Stimulated activated naive B cell treated with anti-CD40 and anti-IgM and Interleukin-4, amounts not matched to agents 10 μg/mL and 1 μg/mL and 100 μg/mL, for 72 hours (primary cell): ENCODE results near the gene FCGBP.
A peak's percentile ranks its signal among the peaks of the same experiment; 100 is the strongest.

Experiments used
- ATAC-seq, 2 donors: fragments of 150-1000 bp; cut with Tn5 transposase; replicated peaks; 2 replicates each; pipeline ENCODE4 v1.10.0; 2021; ENCODE audit warnings: moderate library complexity in 1 of 2
- DNase-seq: peaks from one replicate; pipeline ENCODE4 v3.0.0; 2021
- H3K27ac Mint-ChIP-seq: one replicate; pipeline ENCODE4 v1.8.0; 2022; ENCODE audit warnings: mild to moderate bottlenecking, mixed read lengths
- H3K27me3 Mint-ChIP-seq, 2 donors: one replicate each; pipeline ENCODE4 v1.8.0; 2022; ENCODE audit warnings: mixed read lengths in 2 of 2
- H3K36me3 Mint-ChIP-seq, 2 donors: one replicate each; pipeline ENCODE4 v1.8.0; 2022; ENCODE audit warnings: mixed read lengths in 2 of 2, mild to moderate bottlenecking in 1 of 2
- H3K4me1 Mint-ChIP-seq, 2 donors: one replicate each; pipeline ENCODE4 v1.8.0; 2022; ENCODE audit warnings: mixed read lengths in 2 of 2, mild to moderate bottlenecking in 1 of 2
- H3K4me3 Mint-ChIP-seq, 2 donors: one replicate each; pipeline ENCODE4 v1.8.0; 2022; ENCODE audit warnings: mild to moderate bottlenecking in 2 of 2, mixed read lengths in 2 of 2, moderate library complexity in 1 of 2
- H3K9me3 Mint-ChIP-seq, 2 donors: one replicate each; pipeline ENCODE4 v1.8.0; 2022; ENCODE audit warnings: mixed read lengths in 2 of 2, mild to moderate bottlenecking in 1 of 2

Gene FCGBP

DNA sequence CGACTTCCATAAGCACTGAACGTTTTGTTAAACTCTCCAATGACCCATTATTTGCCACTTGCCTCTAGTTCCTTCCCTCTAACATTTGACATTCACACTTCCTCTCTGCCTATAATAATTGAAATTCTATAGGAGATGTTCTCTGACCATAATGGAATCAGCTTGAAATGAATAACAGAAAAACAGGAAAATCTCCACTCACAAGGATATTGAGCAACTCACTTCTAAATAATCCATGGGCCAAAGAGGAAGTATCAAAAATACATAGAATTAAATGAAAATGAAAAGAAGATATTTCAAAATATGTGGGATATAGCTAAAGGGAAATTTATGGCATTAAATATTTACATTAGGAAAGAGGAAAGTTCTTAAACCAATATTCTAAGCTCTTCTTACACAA, 3.4 kb upstream of the FCGBP start:
- Mint-ChIP-seq H3K27me3 (no peaks in the 10 kb centered on the region), H3K4me1 (peaks cover 45 to 79% of the 10 kb centered on the region in 2 donors), H3K27ac (no peak overlapping the region), H3K36me3 (peaks cover 8 to 10% of the 10 kb centered on the region in 2 donors), H3K9me3 (peaks cover 0 to 8% of the 10 kb centered on the region in 2 donors), H3K4me3 (peak overlapping the region; percentile 2 to 6)
- no peak for DNase-seq
- ATAC-seq: no peak

DNA sequence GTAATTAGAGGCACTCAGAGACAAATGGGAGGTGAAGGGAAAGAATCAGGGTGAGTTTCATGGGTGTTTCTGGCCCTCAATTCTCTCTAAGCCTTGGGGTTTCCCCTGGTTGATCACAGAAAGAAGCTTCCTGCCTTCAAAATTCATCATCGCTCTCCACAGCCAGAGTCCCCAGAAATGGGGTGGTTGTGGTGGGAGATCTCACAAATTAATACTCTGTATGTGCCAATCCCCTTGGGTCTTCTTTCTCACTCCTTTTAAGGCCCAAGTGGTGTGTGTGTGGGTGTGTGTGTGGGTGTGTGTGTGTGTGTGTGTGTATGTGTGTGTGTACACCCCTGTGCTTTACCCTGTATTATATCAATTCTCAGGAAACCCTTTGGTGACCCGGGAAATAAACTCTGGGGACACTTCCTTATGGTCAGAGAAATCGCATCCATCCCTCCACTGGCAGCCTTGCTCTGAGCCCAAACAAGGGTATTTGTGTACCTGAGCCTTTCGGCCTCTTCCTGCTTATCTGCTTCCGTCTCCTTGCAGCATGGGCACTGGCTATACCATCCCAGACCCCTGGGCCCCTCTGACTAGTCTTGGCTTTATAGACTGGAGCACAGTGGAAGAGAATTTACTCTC, 2.8 kb upstream of the FCGBP start:
- peak; percentile 55 for DNase-seq
- Mint-ChIP-seq H3K9me3 (peaks cover 0 to 8% of the 10 kb centered on the region in 2 donors), H3K4me3 (peak overlapping the region; percentile 2 to 20), H3K27ac (peak overlapping the region; percentile 90), H3K4me1 (peaks cover 42 to 73% of the 10 kb centered on the region in 2 donors), H3K36me3 (peaks cover 8 to 10% of the 10 kb centered on the region in 2 donors), H3K27me3 (no peaks in the 10 kb centered on the region)
- ATAC-seq: peak; percentile 68 to 70

DNA sequence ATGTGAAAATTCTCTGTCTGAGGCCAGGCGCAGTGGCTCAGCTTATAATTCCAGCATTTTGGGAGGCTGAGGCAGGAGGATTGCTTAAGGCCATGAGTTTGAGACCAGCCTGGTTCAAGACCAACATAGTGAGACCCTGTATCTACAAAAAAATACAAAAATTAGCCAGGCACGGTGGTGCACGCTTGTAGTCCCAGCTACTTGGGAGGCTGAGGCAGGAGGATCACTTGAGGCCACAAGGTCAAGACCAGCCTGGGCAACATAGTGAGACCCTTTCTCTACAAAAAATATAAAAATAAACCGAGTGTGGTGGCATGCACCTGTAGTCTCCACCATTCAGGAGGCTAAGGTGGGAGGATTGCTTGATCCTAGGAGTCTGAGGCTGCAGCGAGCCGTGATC, 2.2 kb upstream of the FCGBP start:
- DNase-seq (no peak), ATAC-seq (no peak)
- Mint-ChIP-seq H3K36me3 (peaks cover 10% of the 10 kb centered on the region in 2 donors), H3K27ac (peak overlapping the region; percentile 90), H3K9me3 (peaks cover 0 to 8% of the 10 kb centered on the region in 2 donors), H3K4me3 (peak overlapping the region; percentile 20 to 68), H3K27me3 (no peaks in the 10 kb centered on the region), H3K4me1 (peaks cover 37 to 68% of the 10 kb centered on the region in 2 donors)

DNA sequence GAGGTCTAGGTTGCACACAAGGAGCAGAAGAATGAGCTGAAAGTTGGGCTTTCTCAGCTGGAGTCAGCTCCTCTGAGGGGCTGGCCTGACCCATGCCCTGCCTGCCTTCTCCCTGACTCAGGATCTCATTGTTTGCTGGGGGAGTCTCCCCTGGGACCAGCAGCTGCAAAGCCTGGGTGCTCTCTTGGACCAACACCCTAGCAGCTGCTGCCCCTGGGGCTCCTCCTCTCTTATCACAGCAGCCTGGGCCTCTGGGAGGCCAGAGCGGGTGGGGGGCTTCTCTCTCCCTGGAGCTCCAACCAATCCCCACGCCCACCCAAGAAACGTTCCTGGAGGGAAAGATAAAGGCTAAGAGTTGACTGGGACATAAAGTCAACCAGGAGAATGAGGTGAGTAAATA, 1.6 kb upstream of the FCGBP start:
- H3K27ac Mint-ChIP-seq: peak overlapping the region; percentile 90
- peaks cover 10% of the 10 kb centered on the region in 2 donors for H3K36me3 Mint-ChIP-seq
- H3K4me3 Mint-ChIP-seq: peak overlapping the region; percentile 25 to 68
- peak; percentile 23 to 31 for ATAC-seq
- peaks cover 31 to 62% of the 10 kb centered on the region in 2 donors for H3K4me1 Mint-ChIP-seq
- no peaks in the 10 kb centered on the region for H3K27me3 Mint-ChIP-seq
- no peak for DNase-seq
- peaks cover 0 to 8% of the 10 kb centered on the region in 2 donors for H3K9me3 Mint-ChIP-seq

DNA sequence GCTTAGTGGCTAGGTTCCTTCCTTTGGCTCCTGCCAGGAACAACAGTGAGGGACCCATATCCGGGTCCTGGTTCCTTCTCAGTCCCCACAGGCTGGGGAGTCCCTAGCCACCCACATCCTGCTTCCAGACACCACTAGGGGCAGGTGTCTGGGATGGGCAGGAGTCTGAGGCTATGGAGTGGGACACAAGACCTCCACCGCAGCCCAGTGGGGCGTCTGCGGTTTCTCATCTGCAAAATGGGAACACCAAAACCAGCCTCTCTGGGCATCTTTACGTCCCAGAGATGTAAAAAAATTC, 879 bp upstream of the FCGBP start:
- no peak for DNase-seq
- peaks cover 0 to 6% of the 10 kb centered on the region in 2 donors for H3K9me3 Mint-ChIP-seq
- H3K4me1 Mint-ChIP-seq: peaks cover 26 to 54% of the 10 kb centered on the region in 2 donors
- H3K36me3 Mint-ChIP-seq: peaks cover 6 to 7% of the 10 kb centered on the region in 2 donors
- no peaks in the 10 kb centered on the region for H3K27me3 Mint-ChIP-seq
- H3K4me3 Mint-ChIP-seq: no peak overlapping the region
- ATAC-seq: no peak
- H3K27ac Mint-ChIP-seq: peak overlapping the region; percentile 60

DNA sequence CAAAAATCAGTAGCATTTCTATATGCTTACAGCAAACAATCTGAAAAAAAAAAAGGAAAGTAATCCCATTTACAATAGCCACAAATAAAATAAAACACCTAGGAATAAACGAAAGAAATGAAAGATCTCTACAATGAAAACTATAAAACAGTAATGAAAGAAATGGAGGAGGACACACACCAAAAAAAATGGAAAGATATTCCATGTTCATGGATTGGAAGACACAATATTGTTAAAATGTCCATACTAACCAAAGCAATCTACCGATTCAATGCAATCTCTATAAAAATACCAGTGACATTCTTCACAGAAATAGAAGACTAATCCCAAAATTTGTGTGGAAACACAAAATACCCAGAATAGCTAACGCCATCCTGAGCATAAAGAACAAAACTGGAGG, 4.7 kb downstream of the FCGBP start:
- no peak overlapping the region for H3K27ac Mint-ChIP-seq

DNA sequence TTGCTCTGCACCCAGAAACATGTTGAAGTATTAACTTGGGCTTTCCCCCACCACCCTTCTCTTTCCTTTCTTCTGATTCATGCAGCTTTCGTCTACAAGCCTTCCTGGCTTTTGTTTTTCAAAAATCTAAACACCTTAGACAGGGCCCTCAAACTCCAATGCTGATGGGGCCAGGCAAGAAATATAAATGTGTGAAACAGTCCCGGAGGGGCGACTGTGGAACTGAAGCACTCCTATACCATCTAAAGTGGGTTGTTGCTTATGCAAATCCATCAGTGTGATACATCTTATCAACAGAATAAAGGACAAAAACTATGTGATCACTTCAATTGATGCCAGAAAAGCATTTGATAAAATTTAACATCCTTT, 6.1 kb downstream of the FCGBP start:
- Mint-ChIP-seq H3K36me3 (peaks cover 0 to 9% of the 10 kb centered on the region in 2 donors), H3K4me1 (peaks cover 3 to 16% of the 10 kb centered on the region in 2 donors), H3K27ac (peak overlapping the region; percentile 20), H3K9me3 (peaks cover 0 to 2% of the 10 kb centered on the region in 2 donors), H3K4me3 (no peak overlapping the region), H3K27me3 (peaks cover 4 to 5% of the 10 kb centered on the region in 2 donors)
- no peak for ATAC-seq
- DNase-seq: no peak

More for the DNA sequence above, 4.7 kb downstream of the FCGBP start:
- Mint-ChIP-seq H3K4me1 (peaks cover 6 to 17% of the 10 kb centered on the region in 2 donors), H3K27me3 (peaks cover 3 to 4% of the 10 kb centered on the region in 2 donors), H3K36me3 (peaks cover 0 to 8% of the 10 kb centered on the region in 2 donors), H3K4me3 (no peak overlapping the region), H3K9me3 (peaks cover 0 to 2% of the 10 kb centered on the region in 2 donors)
- DNase-seq (no peak), ATAC-seq (no peak)

DNA sequence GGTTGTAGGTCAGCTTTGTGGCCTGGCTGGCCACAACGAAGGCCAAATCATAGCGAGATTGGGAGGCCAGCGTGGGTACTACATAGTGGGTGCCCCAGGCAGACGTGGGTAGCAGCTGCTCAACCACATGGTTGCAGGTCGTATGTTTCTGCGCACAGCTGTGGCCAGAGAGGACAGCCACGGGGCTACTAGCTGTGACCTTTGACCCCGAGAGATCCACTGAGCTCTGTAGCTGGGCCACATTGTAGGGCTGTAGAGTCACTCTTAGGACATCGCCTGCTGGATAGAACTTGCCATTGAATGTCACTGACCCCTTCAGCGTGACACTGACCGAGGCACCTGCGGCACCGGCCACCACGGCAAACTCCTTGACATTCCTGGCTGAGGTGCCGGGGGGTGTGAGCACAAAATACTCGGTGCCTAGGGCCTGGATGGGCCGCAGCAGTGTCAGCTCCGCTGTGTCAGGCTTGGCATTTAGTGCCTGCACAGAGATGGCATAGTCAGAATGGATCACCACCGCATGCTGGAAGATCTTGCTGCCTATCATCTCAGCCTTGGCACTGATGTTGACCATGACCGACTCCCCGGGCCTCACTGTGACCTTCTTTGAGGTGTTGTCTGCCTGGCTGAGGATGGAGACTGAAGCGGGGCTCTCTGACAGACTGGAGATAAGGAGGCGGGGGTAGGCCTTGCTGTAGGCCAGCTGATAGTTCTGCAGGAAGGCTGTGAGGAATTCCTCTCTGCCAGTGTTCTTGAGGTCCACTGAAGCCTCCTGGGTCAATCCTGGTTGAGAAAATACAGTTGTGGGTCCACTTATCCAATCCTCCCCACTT, 6.7 kb downstream of the FCGBP start:
- ATAC-seq (no peak), DNase-seq (no peak)
- H3K27me3 Mint-ChIP-seq: peaks cover 4 to 5% of the 10 kb centered on the region in 2 donors
- peaks cover 0 to 2% of the 10 kb centered on the region in 2 donors for H3K9me3 Mint-ChIP-seq
- peaks cover 3 to 16% of the 10 kb centered on the region in 2 donors for H3K4me1 Mint-ChIP-seq
- H3K27ac Mint-ChIP-seq: no peak overlapping the region
- peaks cover 0 to 9% of the 10 kb centered on the region in 2 donors for H3K36me3 Mint-ChIP-seq
- H3K4me3 Mint-ChIP-seq: no peak overlapping the region

DNA sequence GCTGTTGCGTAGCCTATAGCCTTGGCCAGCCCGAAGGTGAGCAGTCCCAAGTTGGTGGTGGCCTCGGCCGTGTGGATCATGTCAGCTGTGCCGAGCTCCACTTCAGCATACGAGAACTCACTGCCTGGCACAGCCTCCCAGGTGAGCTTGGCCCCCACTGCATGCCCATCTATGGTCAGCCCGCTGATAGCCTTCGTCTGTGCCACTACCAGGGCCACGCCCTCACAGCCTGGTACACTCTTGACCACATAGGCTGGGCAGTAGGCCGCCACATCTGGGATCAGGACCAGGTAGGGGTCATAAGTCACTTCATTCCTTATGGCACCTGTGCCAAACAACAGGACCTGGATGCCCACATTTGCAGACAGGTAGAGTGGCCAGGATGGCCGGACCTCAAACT, 7.4 kb downstream of the FCGBP start:
- Mint-ChIP-seq H3K36me3 (peaks cover 0 to 9% of the 10 kb centered on the region in 2 donors), H3K27ac (no peak overlapping the region), H3K4me3 (no peak overlapping the region), H3K27me3 (peaks cover 4 to 5% of the 10 kb centered on the region in 2 donors), H3K4me1 (peaks cover 3 to 16% of the 10 kb centered on the region in 2 donors), H3K9me3 (peaks cover 0 to 2% of the 10 kb centered on the region in 2 donors)
- no peak for ATAC-seq
- no peak for DNase-seq

DNA sequence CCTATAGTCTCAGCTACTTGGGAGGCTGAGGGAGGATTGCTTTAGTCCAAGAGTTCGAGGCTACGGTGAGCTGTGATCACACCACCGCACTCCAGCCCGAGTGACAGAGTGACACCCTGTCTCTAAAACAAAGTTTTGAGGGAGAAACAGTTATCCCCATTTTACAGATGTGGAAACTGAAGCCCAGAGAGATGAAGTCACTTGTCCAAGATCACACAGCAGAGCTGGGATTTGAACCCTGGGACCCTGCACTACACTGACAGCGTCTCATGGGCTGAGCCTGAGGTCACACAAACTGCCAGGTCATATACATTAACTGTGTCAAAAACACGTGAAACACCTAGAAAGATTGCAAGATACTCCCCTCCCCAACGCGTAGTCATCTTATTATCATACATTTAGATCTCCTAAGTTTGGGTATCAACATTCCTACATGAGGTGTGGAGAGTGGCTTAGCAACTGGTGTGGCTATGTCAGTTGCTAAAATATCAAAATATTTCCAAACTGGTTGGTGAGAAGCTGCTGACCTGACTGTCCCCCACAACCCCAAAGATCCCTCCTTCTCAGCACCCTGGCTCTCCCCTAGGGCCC, 8.2 kb downstream of the FCGBP start:
- H3K4me3 Mint-ChIP-seq: no peak overlapping the region
- no peak for ATAC-seq
- peaks cover 4 to 5% of the 10 kb centered on the region in 2 donors for H3K27me3 Mint-ChIP-seq
- peaks cover 3 to 16% of the 10 kb centered on the region in 2 donors for H3K4me1 Mint-ChIP-seq
- H3K9me3 Mint-ChIP-seq: peaks cover 0 to 2% of the 10 kb centered on the region in 2 donors
- peaks cover 0 to 8% of the 10 kb centered on the region in 2 donors for H3K36me3 Mint-ChIP-seq
- peak overlapping the region; percentile 45 for H3K27ac Mint-ChIP-seq
- DNase-seq: no peak

DNA sequence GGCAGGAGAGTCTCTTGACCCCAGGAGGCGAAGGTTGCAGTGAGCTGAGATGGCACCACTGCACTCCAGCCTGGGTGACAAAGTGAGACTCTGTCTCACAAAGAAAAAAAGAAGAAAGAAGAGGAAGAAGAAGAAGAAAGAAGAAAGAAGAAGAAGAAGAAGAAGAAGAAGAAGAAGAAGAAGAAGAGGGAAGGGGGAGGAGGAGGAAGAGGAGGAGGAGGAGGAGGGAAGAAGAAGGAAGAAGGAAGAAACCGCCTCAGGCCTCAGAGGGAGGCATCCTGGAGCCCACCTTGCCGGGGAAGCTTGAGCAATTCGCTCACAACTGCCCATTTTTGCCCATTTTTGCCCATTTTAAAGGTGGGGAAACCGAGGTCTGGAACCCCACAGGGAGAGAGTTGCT, 9.5 kb downstream of the FCGBP start:
- Mint-ChIP-seq H3K36me3 (peaks cover under 1 to 11% of the 10 kb centered on the region in 2 donors), H3K27ac (no peak overlapping the region), H3K27me3 (peaks cover 4 to 5% of the 10 kb centered on the region in 2 donors), H3K9me3 (peaks cover 0 to 2% of the 10 kb centered on the region in 2 donors), H3K4me3 (no peak overlapping the region), H3K4me1 (peaks cover 3 to 16% of the 10 kb centered on the region in 2 donors)
- no peak for ATAC-seq
- DNase-seq: no peak

DNA sequence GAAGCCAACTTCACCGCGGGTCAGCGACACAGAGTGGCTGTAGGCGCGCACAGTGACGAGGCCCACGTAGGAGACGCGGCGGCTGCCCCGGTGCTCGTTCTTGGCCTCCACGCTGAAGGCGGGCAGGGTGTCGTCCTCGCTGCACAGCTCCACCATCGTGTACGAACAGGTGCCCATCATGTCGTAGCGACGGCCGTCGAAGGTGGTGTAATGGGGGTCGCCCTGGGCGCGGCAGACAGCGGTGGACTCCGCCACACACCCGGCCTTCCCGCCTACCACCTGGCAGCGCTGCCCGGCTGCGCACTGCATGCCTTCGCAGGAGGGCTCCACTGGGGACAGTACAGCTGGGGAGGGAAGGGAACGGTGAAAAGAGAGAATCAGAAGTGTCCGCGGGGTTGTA, 10.0 kb downstream of the FCGBP start:
- peaks cover 2 to 3% of the 10 kb centered on the region in 2 donors for H3K9me3 Mint-ChIP-seq
- no peak overlapping the region for H3K27ac Mint-ChIP-seq
- H3K4me3 Mint-ChIP-seq: no peak overlapping the region
- ATAC-seq (no peak), DNase-seq (no peak)
- peaks cover 3 to 10% of the 10 kb centered on the region in 2 donors for H3K4me1 Mint-ChIP-seq
- peaks cover 6 to 13% of the 10 kb centered on the region in 2 donors for H3K36me3 Mint-ChIP-seq
- H3K27me3 Mint-ChIP-seq: peaks cover 0 to 5% of the 10 kb centered on the region in 2 donors

DNA sequence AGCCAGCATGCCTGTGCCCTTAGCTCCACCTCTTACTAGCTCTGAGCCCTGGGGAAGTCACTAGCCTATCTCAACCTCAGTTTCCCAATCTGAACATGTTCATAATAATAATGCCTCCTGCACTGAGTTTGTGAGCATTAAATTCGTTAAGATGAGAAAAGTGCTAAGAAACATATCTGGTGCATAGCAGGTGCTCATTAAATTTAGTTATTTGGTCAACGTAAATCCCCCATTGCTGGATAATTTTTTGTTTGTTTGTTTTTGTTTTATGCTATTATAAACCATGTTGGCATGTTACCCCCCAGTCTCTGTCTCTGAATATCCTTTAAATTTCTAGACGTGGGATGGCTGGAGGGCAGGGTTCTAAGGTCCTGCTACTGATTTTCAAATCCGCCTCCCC, 10.6 kb downstream of the FCGBP start:
- H3K9me3 Mint-ChIP-seq: peaks cover 3 to 4% of the 10 kb centered on the region in 2 donors

DNA sequence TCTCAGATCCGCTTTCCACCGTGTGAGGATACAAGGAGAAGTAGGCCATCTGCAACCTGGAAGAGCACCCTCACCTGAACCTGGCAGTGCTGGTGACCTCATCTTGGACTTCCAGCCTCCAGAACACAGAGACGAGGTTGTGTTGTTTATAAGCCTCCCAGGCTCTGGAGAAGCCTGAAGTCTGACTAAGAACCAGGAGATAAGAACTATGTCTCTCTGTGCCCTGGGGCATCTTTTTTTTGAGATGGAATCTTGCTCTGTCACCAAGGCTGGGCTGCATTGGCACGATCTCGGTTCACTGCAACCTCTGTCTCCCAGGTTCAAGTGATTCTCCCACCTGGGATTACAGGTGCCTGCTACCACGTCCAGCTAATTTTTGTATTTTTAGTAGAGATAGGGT, 14.5 kb downstream of the FCGBP start:
- Mint-ChIP-seq H3K4me1 (peaks cover 15 to 24% of the 10 kb centered on the region in 2 donors), H3K4me3 (no peak overlapping the region), H3K27ac (no peak overlapping the region), H3K9me3 (peaks cover 3 to 4% of the 10 kb centered on the region in 2 donors), H3K36me3 (peaks cover 15 to 20% of the 10 kb centered on the region in 2 donors), H3K27me3 (peaks cover 5 to 10% of the 10 kb centered on the region in 2 donors)
- no peak for DNase-seq
- ATAC-seq: no peak

More for the DNA sequence above, 10.6 kb downstream of the FCGBP start:
- Mint-ChIP-seq H3K36me3 (peaks cover 9 to 14% of the 10 kb centered on the region in 2 donors), H3K27me3 (peaks cover 0 to 5% of the 10 kb centered on the region in 2 donors), H3K27ac (no peak overlapping the region), H3K4me1 (peaks cover 3 to 10% of the 10 kb centered on the region in 2 donors), H3K4me3 (no peak overlapping the region)
- DNase-seq (no peak), ATAC-seq (no peak)
